GM19351 (cell line): ENCODE measurements around the gene MYL11.

Experiments used
- ATAC-seq: cut with Tn5 transposase; IDR thresholded peaks from one replicate; pipeline ENCODE4 v1.9.1; 2021; ENCODE audit warnings: mild to moderate bottlenecking, moderate library complexity; ENCODE audit not compliant: unreplicated experiment

Gene MYL11

GRCh38 chr16:30353438-30354129, 21.0 kb upstream of the MYL11 start:
- ATAC-seq: no peak

GRCh38 chr16:30354423-30355143, 20.0 kb upstream of the MYL11 start:
- ATAC-seq: peak; percentile 14

- ATAC-seq: peak; percentile 71
Measured at GRCh38 chr16:30355144-30355953, 19.3 kb upstream of the MYL11 start, which contains the start of gene CD2BP2. Gene CD2BP2, minus strand, starts transcription at chr16:30355308. Its CDS starts 627 bp downstream, at chr16:30354681.

GRCh38 chr16:30355954-30356308, 18.7 kb upstream of the MYL11 start:
- no peak for ATAC-seq

GRCh38 chr16:30356401-30357084, 18.1 kb upstream of the MYL11 start:
- no peak for ATAC-seq

GRCh38 chr16:30357085-30357714, 17.4 kb upstream of the MYL11 start:
- no peak for ATAC-seq

GRCh38 chr16:30357715-30358576, 16.7 kb upstream of the MYL11 start:
- ATAC-seq: no peak

- ATAC-seq: no peak
Measured at GRCh38 chr16:30358577-30358936, 16.0 kb upstream of the MYL11 start.

- ATAC-seq: no peak
Measured at GRCh38 chr16:30358990-30359870, 15.4 kb upstream of the MYL11 start.

GRCh38 chr16:30359871-30360170, 14.8 kb upstream of the MYL11 start:
- no peak for ATAC-seq

GRCh38 chr16:30361180-30361579, 13.4 kb upstream of the MYL11 start:
- no peak for ATAC-seq

- ATAC-seq: no peak
Measured at GRCh38 chr16:30365200-30365599, 9.4 kb upstream of the MYL11 start.

- no peak for ATAC-seq
Measured at GRCh38 chr16:30366511-30366910, 8.1 kb upstream of the MYL11 start.

- ATAC-seq: no peak
Measured at GRCh38 chr16:30367349-30368009, 7.1 kb upstream of the MYL11 start.

- ATAC-seq: no peak
Measured at GRCh38 chr16:30368122-30368791, 6.3 kb upstream of the MYL11 start.

GRCh38 chr16:30368792-30369090, 5.9 kb upstream of the MYL11 start:
- ATAC-seq: no peak

- ATAC-seq: no peak
Measured at GRCh38 chr16:30369091-30369937, 5.3 kb upstream of the MYL11 start.
